CD4-positive, alpha-beta memory T cell (primary cell): ENCODE data around the gene NKD2. TPM values are rescaled to one million over a fixed set of nuclear protein-coding genes. Genes with fewer than 3 reads are reported as not detected.
"Not testable (repeated sequence)": the region's sequence is repeated elsewhere in the genome, so short reads cannot be mapped to it uniquely, and the experiment has no call there.

ENCODE experiments used
- CTCF ChIA-PET: fragments of 350-600 bp; sonication (Branson Sonifier 250); formaldehyde crosslinking; loops from one replicate; lab custom pipeline; 2021; ENCODE audit warnings: inconsistent platforms; ENCODE audit not compliant: partially characterized antibody; lab: Charles Lee
- POLR2A ChIA-PET: fragments of 350-600 bp; sonication (Branson Sonifier 250); formaldehyde crosslinking; loops from one replicate; lab custom pipeline; 2021; ENCODE audit not compliant: partially characterized antibody; lab: Charles Lee
- DNase-seq, 5 donors: peaks; one replicate each; pipeline versions ENCODE4 v3.0.0 to v3.0.0-alpha.2; 2020 to 2022; ENCODE audit warnings: mixed read lengths in 1 of 5
- H3K27ac ChIP-seq: one replicate; pipeline ENCODE4 v1.7.0; 2013; ENCODE audit warnings: low read depth, low read length
- H3K27me3 ChIP-seq: 2 replicates; pipeline ENCODE4 v1.7.0; 2013; ENCODE audit warnings: mild to moderate bottlenecking, low read length, moderate library complexity; ENCODE audit not compliant: insufficient read depth
- H3K36me3 ChIP-seq: 2 replicates; pipeline ENCODE4 v1.7.0; 2013; ENCODE audit warnings: mild to moderate bottlenecking, low read length, moderate library complexity; ENCODE audit not compliant: insufficient read depth
- H3K4me1 ChIP-seq: 2 replicates; pipeline ENCODE4 v1.7.0; 2013; ENCODE audit warnings: mild to moderate bottlenecking, low read length, moderate library complexity; ENCODE audit not compliant: insufficient read depth
- H3K4me3 ChIP-seq, 2 donors: one replicate each; pipeline ENCODE4 v1.7.0; 2013; ENCODE audit warnings: low read length in 2 of 2, mild to moderate bottlenecking in 1 of 2
- H3K9me3 ChIP-seq, 2 donors: one replicate each; pipeline ENCODE4 v1.7.0; 2013; ENCODE audit warnings: low read length in 2 of 2, control low read depth in 1 of 2; ENCODE audit not compliant: control insufficient read depth in 1 of 2
- H3K27ac Mint-ChIP-seq, 7 donors: one replicate each; pipeline ENCODE4 v1.8.0; 2020 to 2021; ENCODE audit warnings: mixed read lengths in 7 of 7, mild to moderate bottlenecking in 6 of 7, inconsistent platforms in 3 of 7, moderate library complexity in 3 of 7
- H3K27me3 Mint-ChIP-seq, 2 donors: one replicate each; pipeline ENCODE4 v1.8.0; 2020 to 2021; ENCODE audit warnings: mixed read lengths in 2 of 2
- H3K36me3 Mint-ChIP-seq, 2 donors: one replicate each; pipeline ENCODE4 v1.8.0; 2020 to 2021; ENCODE audit warnings: mixed read lengths in 2 of 2, inconsistent platforms in 1 of 2, mild to moderate bottlenecking in 1 of 2
- H3K4me1 Mint-ChIP-seq, 4 donors: one replicate each; pipeline ENCODE4 v1.8.0; 2020 to 2021; ENCODE audit warnings: mixed read lengths in 4 of 4, mild to moderate bottlenecking in 1 of 4
- H3K4me3 Mint-ChIP-seq, 8 donors: one replicate each; pipeline ENCODE4 v1.8.0; 2020 to 2021; ENCODE audit warnings: mixed read lengths in 8 of 8, mild to moderate bottlenecking in 7 of 8, moderate library complexity in 6 of 8, inconsistent platforms in 3 of 8
- H3K9me3 Mint-ChIP-seq, 8 donors: one replicate each; pipeline ENCODE4 v1.8.0; 2020 to 2021; ENCODE audit warnings: mixed read lengths in 8 of 8, mild to moderate bottlenecking in 5 of 8, inconsistent platforms in 3 of 8, moderate library complexity in 1 of 8
- intact Hi-C: fragments of 100-400 bp; cut with micrococcal nuclease; formaldehyde crosslinking; loops from one replicate; pipeline ENCODE4 v1.15.1; 2023
- polyA plus RNA-seq, 2 donors: library from polyadenylated mRNA; unstranded; fragments of 300-500 nt; fragmentation: Illumina TruSeq; gene quantifications; one replicate each; pipeline ENCODE4 v1.2.3, GENCODE V29; 2021
- total RNA-seq, 2 experiments: library from RNA; stranded (reverse); gene quantifications; one replicate each; pipeline ENCODE4 v1.2.3, GENCODE V29; 2021

Gene NKD2
- total and polyA plus RNA-seq, 4 experiments from 2014 or later: not detected

GRCh38 chr5:1058988-1059883 lies 50.6 kb downstream of the NKD2 start:
- no peaks in the 10 kb centered on the region for H3K4me1 Mint-ChIP-seq
- CTCF ChIA-PET: no interaction called here
- Histone ChIP-seq H3K4me3 (no peak overlapping the region), H3K4me1 (no peaks in the 10 kb centered on the region), H3K9me3 (no peaks in the 10 kb centered on the region), H3K27me3 (no peaks in the 10 kb centered on the region), H3K27ac (no peak overlapping the region), H3K36me3 (peaks cover 7% of the 10 kb centered on the region)
- no peak overlapping the region for H3K27ac Mint-ChIP-seq
- no peaks in the 10 kb centered on the region for H3K27me3 Mint-ChIP-seq
- no peak overlapping the region for H3K4me3 Mint-ChIP-seq
- DNase-seq: no peak
- intact Hi-C loops: no loop called here
- no peaks in the 10 kb centered on the region for H3K9me3 Mint-ChIP-seq
- POLR2A ChIA-PET: no interaction called here
- peaks cover 9 to 22% of the 10 kb centered on the region in 2 donors for H3K36me3 Mint-ChIP-seq

- Mint-ChIP-seq H3K36me3 (peaks cover 9 to 19% of the 10 kb centered on the region in 2 donors), H3K4me3 (no peak overlapping the region), H3K4me1 (no peaks in the 10 kb centered on the region), H3K27me3 (no peaks in the 10 kb centered on the region), H3K27ac (no peak overlapping the region), H3K9me3 (no peaks in the 10 kb centered on the region)
- ChIA-PET CTCF (no interaction called here), POLR2A (no interaction called here)
- H3K27me3 ChIP-seq: no peaks in the 10 kb centered on the region
- H3K36me3 ChIP-seq: peaks cover 11% of the 10 kb centered on the region
- H3K27ac ChIP-seq: no peak overlapping the region
- intact Hi-C loops: no loop called here
- DNase-seq: no peak
- H3K9me3 ChIP-seq: no peaks in the 10 kb centered on the region
- no peaks in the 10 kb centered on the region for H3K4me1 ChIP-seq
- H3K4me3 ChIP-seq: no peak overlapping the region
These were observed 51.3 kb downstream of the NKD2 start for GRCh38 chr5:1059884-1060263.

GRCh38 chr5:1060535-1060981 lies 52.0 kb downstream of the NKD2 start:
- Mint-ChIP-seq H3K27me3 (no peaks in the 10 kb centered on the region), H3K4me3 (no peak overlapping the region), H3K9me3 (no peaks in the 10 kb centered on the region), H3K36me3 (peaks cover 6 to 15% of the 10 kb centered on the region in 2 donors), H3K27ac (no peak overlapping the region), H3K4me1 (no peaks in the 10 kb centered on the region)
- Histone ChIP-seq H3K27ac (no peak overlapping the region), H3K9me3 (no peaks in the 10 kb centered on the region), H3K4me1 (no peaks in the 10 kb centered on the region), H3K4me3 (no peak overlapping the region), H3K36me3 (peaks cover 5% of the 10 kb centered on the region), H3K27me3 (no peaks in the 10 kb centered on the region)
- no peak for DNase-seq
- CTCF ChIA-PET: no interaction called here
- intact Hi-C loops: no loop called here
- POLR2A ChIA-PET: no interaction called here

- H3K27me3 ChIP-seq, CTCF ChIA-PET, H3K9me3 Mint-ChIP-seq, POLR2A ChIA-PET, H3K4me1 Mint-ChIP-seq, H3K36me3 ChIP-seq, H3K4me1 ChIP-seq, H3K27ac Mint-ChIP-seq, H3K9me3 ChIP-seq, DNase-seq, intact Hi-C loops, H3K4me3 ChIP-seq, H3K27ac ChIP-seq, H3K27me3 Mint-ChIP-seq, H3K4me3 Mint-ChIP-seq: not testable (repeated sequence)
- peaks cover 6 to 11% of the 10 kb centered on the region in 2 donors for H3K36me3 Mint-ChIP-seq
These were observed 52.7 kb downstream of the NKD2 start for GRCh38 chr5:1061292-1061691.

- no peaks in the 10 kb centered on the region for H3K4me1 ChIP-seq
- POLR2A ChIA-PET: no interaction called here
- H3K27me3 ChIP-seq: no peaks in the 10 kb centered on the region
- H3K9me3 Mint-ChIP-seq: no peaks in the 10 kb centered on the region
- H3K9me3 ChIP-seq: no peaks in the 10 kb centered on the region
- H3K36me3 Mint-ChIP-seq: peaks cover 11% of the 10 kb centered on the region in 2 donors
- intact Hi-C loops: no loop called here
- no peaks in the 10 kb centered on the region for H3K4me1 Mint-ChIP-seq
- no peak overlapping the region for H3K4me3 Mint-ChIP-seq
- H3K4me3 ChIP-seq: no peak overlapping the region
- H3K27me3 Mint-ChIP-seq: no peaks in the 10 kb centered on the region
- DNase-seq: no peak
- no peak overlapping the region for H3K27ac ChIP-seq
- peak overlapping the region in 1 of 7 donors; percentile 79 for H3K27ac Mint-ChIP-seq
- peaks cover 5% of the 10 kb centered on the region for H3K36me3 ChIP-seq
- CTCF ChIA-PET: no interaction called here
These were observed 53.3 kb downstream of the NKD2 start for GRCh38 chr5:1061916-1062315.

GRCh38 chr5:1062761-1063568 lies 54.4 kb downstream of the NKD2 start:
- ChIA-PET POLR2A (no interaction called here), CTCF (no interaction called here)
- no peak for DNase-seq
- H3K9me3 Mint-ChIP-seq: no peaks in the 10 kb centered on the region
- peaks cover 11 to 13% of the 10 kb centered on the region in 2 donors for H3K36me3 Mint-ChIP-seq
- Histone ChIP-seq H3K4me3 (no peak overlapping the region), H3K4me1 (no peaks in the 10 kb centered on the region), H3K27ac (no peak overlapping the region), H3K36me3 (peaks cover 5% of the 10 kb centered on the region), H3K27me3 (no peaks in the 10 kb centered on the region), H3K9me3 (no peaks in the 10 kb centered on the region)
- H3K4me3 Mint-ChIP-seq: no peak overlapping the region
- no peak overlapping the region for H3K27ac Mint-ChIP-seq
- no peaks in the 10 kb centered on the region for H3K4me1 Mint-ChIP-seq
- intact Hi-C loops: no loop called here
- H3K27me3 Mint-ChIP-seq: no peaks in the 10 kb centered on the region

GRCh38 chr5:1063661-1064382 lies 55.2 kb downstream of the NKD2 start:
- Histone ChIP-seq H3K4me1 (no peaks in the 10 kb centered on the region), H3K9me3 (no peaks in the 10 kb centered on the region), H3K27me3 (no peaks in the 10 kb centered on the region), H3K36me3 (peaks cover 5% of the 10 kb centered on the region), H3K4me3 (no peak overlapping the region), H3K27ac (no peak overlapping the region)
- intact Hi-C loops: no loop called here
- POLR2A ChIA-PET: no interaction called here
- Mint-ChIP-seq H3K4me1 (no peaks in the 10 kb centered on the region), H3K36me3 (peaks cover 11 to 13% of the 10 kb centered on the region in 2 donors), H3K27ac (no peak overlapping the region), H3K4me3 (no peak overlapping the region), H3K27me3 (no peaks in the 10 kb centered on the region), H3K9me3 (no peaks in the 10 kb centered on the region)
- CTCF ChIA-PET: no interaction called here
- no peak for DNase-seq
